Thoracic aorta (tissue), 2 donors: ENCODE results near the gene ELL. TPM values are rescaled to one million over a fixed set of nuclear protein-coding genes. Genes with fewer than 3 reads are reported as not detected.

ENCODE experiments used
- ATAC-seq: fragments of 150-250 bp; one replicate; pipeline ENCODE4 v1.8.0; 2017; ENCODE audit warnings: low read depth; ENCODE audit not compliant: insufficient number of reproducible peaks, low FRiP score
- DNase-seq: peaks from one replicate; pipeline ENCODE4 v3.0.0-alpha.2; 2020; ENCODE audit warnings: low spot score
- H3K27ac ChIP-seq, 2 donors: fragments of 200-600 bp; sonication (generic); 1 replicate in 1 of 2; 2 replicates in 1 of 2; pipeline ENCODE4 v1.5.1; 2016; ENCODE audit warnings: mild to moderate bottlenecking in 2 of 2, moderate library complexity in 2 of 2
- H3K27me3 ChIP-seq: fragments of 200-600 bp; sonication (generic); replicated peaks from 2 replicates; pipeline ENCODE4 v1.6.0; 2016; ENCODE audit warnings: mild to moderate bottlenecking; ENCODE audit not compliant: insufficient read depth
- H3K36me3 ChIP-seq: fragments of 200-600 bp; sonication (generic); one replicate; pipeline ENCODE4 v1.5.1; 2016
- H3K4me1 ChIP-seq, 2 donors: fragments of 200-600 bp; sonication (generic); 1 replicate in 1 of 2; 2 replicates in 1 of 2; pipeline versions ENCODE4 v1.5.1 to v1.6.0; 2016; ENCODE audit warnings: low read depth in 2 of 2, mild to moderate bottlenecking in 1 of 2; ENCODE audit not compliant: control insufficient read depth in 1 of 2
- H3K4me3 ChIP-seq: fragments of 200-600 bp; sonication (generic); 2 replicates; pipeline ENCODE4 v1.5.1; 2016; ENCODE audit warnings: mild to moderate bottlenecking
- H3K9me3 ChIP-seq: fragments of 200-600 bp; sonication (generic); 2 replicates; pipeline ENCODE4 v1.5.1; 2016
- CTCF ChIP-seq: fragments of 200-600 bp; sonication (generic); IDR thresholded peaks from one replicate; pipeline ENCODE4 v1.5.1; 2019; ENCODE audit warnings: antibody characterized with exemption
- total RNA-seq, 2 donors: library from RNA; depleted of rRNA; stranded (reverse); fragments of >200 nt; gene quantifications; one replicate each; pipeline versions ENCODE4 v1.1.0 to v1.2.3, GENCODE V29; 2016

Gene ELL
- total RNA-seq, 2 donors from 2014 or later, result 28.3 to 35.0 TPM

- Histone ChIP-seq H3K4me3 (no peak overlapping the region), H3K27ac (no peak overlapping the region), H3K27me3 (no peaks in the 10 kb centered on the region), H3K36me3 (peaks cover 17% of the 10 kb centered on the region), H3K4me1 (peaks cover 28 to 57% of the 10 kb centered on the region in 2 donors), H3K9me3 (no peaks in the 10 kb centered on the region)
- DNase-seq, result no peak
- ATAC-seq, result no peak
- no peak for TF ChIP-seq CTCF
Observed at GRCh38 chr19:18474366-18474887, 47.4 kb downstream of the ELL start.

GRCh38 chr19:18473706-18474087, 48.2 kb downstream of the ELL start:
- Histone ChIP-seq H3K4me1 (peaks cover 22 to 53% of the 10 kb centered on the region in 2 donors), H3K36me3 (peaks cover 17% of the 10 kb centered on the region), H3K4me3 (no peak overlapping the region), H3K27ac (no peak overlapping the region), H3K27me3 (no peaks in the 10 kb centered on the region), H3K9me3 (no peaks in the 10 kb centered on the region)
- ATAC-seq, result no peak
- DNase-seq, result no peak
- no peak for TF ChIP-seq CTCF

- ATAC-seq, result no peak
- DNase-seq, result no peak
- no peaks in the 10 kb centered on the region for H3K9me3 ChIP-seq
- TF ChIP-seq CTCF, result no peak
- peaks cover 17 to 51% of the 10 kb centered on the region in 2 donors for H3K4me1 ChIP-seq
- H3K27ac ChIP-seq, result no peak overlapping the region
- H3K36me3 ChIP-seq, result peaks cover 17% of the 10 kb centered on the region
- no peak overlapping the region for H3K4me3 ChIP-seq
- no peaks in the 10 kb centered on the region for H3K27me3 ChIP-seq
Observed at GRCh38 chr19:18473003-18473705, 48.7 kb downstream of the ELL start.

GRCh38 chr19:18470787-18471186, 51.1 kb downstream of the ELL start:
- peaks cover 11 to 60% of the 10 kb centered on the region in 2 donors for H3K4me1 ChIP-seq
- H3K36me3 ChIP-seq, result peaks cover 17% of the 10 kb centered on the region
- no peaks in the 10 kb centered on the region for H3K9me3 ChIP-seq
- no peak overlapping the region for H3K27ac ChIP-seq
- no peak for DNase-seq
- no peak for ATAC-seq
- no peak overlapping the region for H3K4me3 ChIP-seq
- no peaks in the 10 kb centered on the region for H3K27me3 ChIP-seq
- TF ChIP-seq CTCF, result no peak

GRCh38 chr19:18469069-18469846, 52.6 kb downstream of the ELL start:
- DNase-seq, result no peak
- ATAC-seq, result no peak
- TF ChIP-seq CTCF, result peak; percentile 74
- Histone ChIP-seq H3K36me3 (peaks cover 17% of the 10 kb centered on the region), H3K9me3 (no peaks in the 10 kb centered on the region), H3K27ac (no peak overlapping the region), H3K27me3 (no peaks in the 10 kb centered on the region), H3K4me1 (peaks cover 20 to 67% of the 10 kb centered on the region in 2 donors), H3K4me3 (no peak overlapping the region)
